DMS79 (cell line): ENCODE data around the gene C2orf92.
"Not testable (repeated sequence)": the region's sequence is repeated elsewhere in the genome, so short reads cannot be mapped to it uniquely, and the experiment has no call there.

ENCODE experiments used
- DNase-seq: peaks from one replicate; lab custom pipeline; 2025; lab: John Stamatoyannopoulos, UW

Gene C2orf92

DNA sequence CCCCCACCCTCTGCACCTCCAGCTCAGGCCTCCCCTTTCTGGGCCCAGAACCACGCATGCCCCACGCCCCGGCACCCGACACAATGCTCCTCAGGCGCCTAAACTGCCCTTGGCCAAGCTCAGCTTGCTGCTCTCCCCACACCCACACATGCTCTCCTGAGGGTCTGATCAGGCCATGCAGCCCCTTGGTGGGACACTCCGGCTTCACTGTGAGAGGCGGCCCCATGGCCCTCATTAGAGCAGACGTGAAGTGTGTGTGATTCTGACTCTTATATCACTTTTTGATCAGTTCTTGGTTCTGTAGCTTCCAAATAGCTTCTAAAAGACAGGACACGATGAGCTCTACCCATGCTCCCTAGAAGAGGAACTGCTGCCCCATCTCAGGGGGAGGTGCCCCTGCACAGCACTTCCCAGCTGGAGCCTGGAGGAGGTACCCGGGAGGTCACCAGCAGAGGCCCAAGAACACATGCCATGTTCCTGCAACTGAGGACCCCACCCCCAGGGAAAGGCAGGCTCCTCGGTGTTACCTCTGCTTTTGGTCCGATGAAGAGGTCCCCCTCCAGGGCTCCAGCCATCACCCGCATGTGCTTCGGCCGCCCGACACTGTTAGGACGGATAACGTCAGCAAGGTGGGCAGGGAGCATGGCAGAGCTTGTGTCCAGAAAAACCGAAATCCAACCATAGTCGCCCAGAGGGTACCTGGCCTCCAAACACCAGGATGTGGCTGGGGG is 9.3 kb upstream of the C2orf92 start:
- no peak for DNase-seq

DNA sequence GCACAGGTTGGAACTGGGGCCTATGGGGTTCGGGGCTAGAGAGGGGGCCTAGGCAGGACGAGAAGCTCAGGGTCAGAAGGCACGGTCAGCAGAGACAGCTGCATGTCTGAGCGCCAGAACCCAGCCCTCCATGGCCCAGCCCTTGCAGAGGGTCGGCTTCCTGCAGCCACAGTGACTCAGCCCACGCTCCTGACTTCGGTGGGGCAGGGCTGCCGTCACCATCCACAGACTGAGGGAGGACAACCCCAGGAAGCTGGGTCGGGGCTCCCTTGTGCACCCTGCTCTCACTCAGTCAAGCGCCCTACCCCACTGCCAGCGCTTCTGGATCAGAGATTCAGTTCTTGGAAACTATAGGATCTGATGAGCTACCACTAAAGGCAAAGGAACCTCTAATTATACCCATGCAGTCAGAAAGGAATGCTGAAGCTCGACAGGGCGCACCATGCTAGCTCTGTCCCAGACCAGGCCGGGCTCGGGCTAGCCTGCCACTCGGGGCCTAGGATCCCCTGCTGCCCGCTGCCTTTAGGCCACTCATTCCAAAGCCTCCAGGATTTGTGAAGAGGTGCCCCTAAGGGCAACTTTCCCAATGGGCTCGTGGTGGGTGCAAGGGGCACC is 8.6 kb upstream of the C2orf92 start:
- DNase-seq, result no peak

GRCh38 chr2:97661927-97662326 is 7.6 kb upstream of the C2orf92 start:
- DNase-seq, result no peak

GRCh38 chr2:97662386-97662894 is 7.1 kb upstream of the C2orf92 start:
- DNase-seq, result no peak

DNA sequence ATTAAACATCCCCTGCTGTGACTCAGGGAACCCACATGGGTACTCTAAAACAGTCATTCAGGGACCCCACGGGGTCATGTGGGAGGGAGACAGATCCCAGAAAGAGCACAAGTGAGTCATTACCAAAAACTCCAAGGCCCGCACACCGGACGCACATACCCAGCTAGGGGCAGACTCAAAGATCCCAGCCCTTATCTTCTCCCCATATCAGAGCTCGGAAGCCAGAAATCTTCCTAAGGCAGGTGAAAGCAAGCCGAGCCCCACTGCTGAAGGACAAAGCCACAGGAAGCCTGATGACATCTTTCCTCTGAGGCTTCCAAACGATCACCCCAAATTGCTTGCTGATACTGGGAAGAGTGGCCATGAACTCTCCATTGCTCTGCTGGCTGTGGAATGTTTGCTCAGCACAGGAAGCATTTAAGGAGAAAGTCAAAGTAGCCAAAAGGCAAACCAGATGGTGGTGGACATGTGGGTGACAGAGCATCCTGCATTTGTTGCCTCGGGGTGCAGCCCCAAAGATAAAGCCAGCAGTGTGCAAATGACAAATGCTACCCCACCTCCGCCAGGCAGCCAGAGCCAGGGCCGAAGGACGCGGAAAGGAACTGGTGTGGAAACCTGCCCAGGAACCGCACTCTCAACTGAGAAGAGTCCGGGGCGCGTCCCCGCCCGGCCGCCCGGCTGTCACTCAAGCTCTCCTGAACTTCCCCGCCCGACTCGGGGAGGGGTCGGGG is 6.5 kb upstream of the C2orf92 start:
- peak; percentile 37 for DNase-seq

GRCh38 chr2:97663626-97663961 is 5.9 kb upstream of the C2orf92 start:
- no peak for DNase-seq

DNA sequence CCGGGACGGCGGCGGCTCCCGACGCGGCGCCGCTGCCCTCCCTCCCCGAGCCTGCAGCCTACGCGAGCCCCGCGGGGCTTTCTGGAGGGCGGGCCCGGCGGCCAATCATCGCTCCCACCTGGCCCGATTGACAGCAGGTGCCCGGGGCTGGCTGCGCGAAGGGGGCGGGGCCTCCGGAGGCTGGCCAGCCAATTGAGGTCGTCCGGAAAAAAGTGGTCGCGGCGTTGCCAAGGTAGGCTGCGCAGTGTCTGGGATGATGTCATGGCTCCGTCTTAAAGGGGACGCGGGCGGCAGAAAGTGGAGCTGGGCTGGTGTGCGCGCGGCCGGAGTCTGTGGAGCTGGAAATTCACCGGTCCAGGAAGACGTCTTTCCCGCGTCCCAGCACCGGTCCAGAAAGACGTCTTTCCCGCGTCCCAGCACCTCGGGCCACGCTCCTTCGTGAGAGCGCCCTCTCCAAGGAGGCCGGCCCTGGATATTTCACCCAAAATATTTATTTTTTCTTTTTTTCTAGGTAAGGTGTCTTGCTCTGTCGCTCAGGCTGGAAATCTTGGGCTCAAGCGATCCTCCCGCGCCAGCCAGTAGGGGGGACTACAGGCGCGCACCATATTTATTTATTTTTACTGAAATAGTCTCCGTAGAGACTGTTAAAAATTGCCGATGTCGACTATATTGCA is 5.4 kb upstream of the C2orf92 start, which contains the start of gene ACTR1B:
TSS of gene ACTR1B (minus strand) at position 83 of the 674 bp plus-strand sequence. CDS start 154 bp downstream, outside the sequence.
- peak; percentile 96 for DNase-seq

DNA sequence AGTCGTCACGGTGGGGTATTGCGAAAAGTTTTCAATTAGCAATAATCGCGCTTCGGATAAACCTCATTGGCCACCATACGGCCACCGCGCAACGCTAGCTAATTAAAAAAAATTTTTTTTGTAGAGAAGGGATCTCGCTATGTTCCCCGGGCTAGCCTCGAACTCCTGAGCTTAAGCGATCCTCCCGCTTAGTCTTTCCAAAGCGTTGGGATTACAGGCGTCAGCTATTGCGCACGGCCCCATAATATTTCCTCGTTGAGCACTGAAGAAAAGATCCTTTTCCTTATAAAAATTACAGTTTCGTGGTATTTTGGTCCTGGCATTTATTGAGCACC is 4.9 kb upstream of the C2orf92 start:
- DNase-seq, result no peak

GRCh38 chr2:97670471-97670870 is 958 bp downstream of the C2orf92 start:
- no peak for DNase-seq

GRCh38 chr2:97671526-97671925 is 2.0 kb downstream of the C2orf92 start:
- DNase-seq, result no peak

GRCh38 chr2:97672606-97673140 is 3.2 kb downstream of the C2orf92 start:
- DNase-seq, result not testable (repeated sequence)

- no peak for DNase-seq
Observed at GRCh38 chr2:97673182-97673914, 3.8 kb downstream of the C2orf92 start.

GRCh38 chr2:97673915-97674283 is 4.4 kb downstream of the C2orf92 start:
- no peak for DNase-seq

GRCh38 chr2:97675430-97676113 is 6.1 kb downstream of the C2orf92 start:
- peak; percentile 32 for DNase-seq

GRCh38 chr2:97676620-97677019 is 7.1 kb downstream of the C2orf92 start:
- no peak for DNase-seq

DNA sequence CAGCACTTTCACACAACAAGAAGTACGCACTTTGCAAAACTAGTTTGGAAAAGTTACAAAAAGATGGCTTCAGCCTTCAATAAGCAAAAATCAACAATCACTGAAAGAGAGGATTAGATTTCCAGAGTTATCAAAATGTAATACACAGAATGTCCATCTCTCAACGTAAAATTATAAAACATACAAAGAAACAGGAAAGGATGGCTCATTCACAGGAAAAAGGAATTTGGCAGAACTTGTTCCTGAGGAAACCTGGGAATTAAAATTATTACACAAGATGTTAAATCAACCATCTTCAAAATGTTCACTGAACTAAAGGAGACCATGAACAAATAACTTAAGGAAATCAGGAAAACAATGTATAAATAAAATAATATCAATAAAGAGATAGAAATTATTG is 8.0 kb downstream of the C2orf92 start:
- DNase-seq, result no peak

DNA sequence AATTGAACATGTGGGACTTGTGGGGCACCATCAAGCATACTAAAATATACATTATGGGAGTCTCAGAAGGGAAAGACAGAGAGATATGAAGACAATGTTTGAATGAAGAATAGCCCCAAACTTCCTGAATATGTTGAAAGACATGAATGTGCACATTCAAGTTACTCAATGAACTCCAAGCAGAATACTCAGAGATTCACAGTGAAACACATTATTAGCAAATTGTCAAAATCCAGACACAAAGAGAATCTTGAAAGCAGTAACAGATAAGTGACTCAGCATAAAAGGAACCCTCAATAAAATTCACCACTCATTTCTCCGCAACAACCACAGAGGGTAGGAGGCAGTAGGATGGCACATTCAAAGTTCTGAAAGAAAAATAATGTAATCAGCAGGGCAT is 8.8 kb downstream of the C2orf92 start:
- DNase-seq, result no peak

GRCh38 chr2:97687235-97687634 is 17.7 kb downstream of the C2orf92 start:
- DNase-seq, result not testable (repeated sequence)

DNA sequence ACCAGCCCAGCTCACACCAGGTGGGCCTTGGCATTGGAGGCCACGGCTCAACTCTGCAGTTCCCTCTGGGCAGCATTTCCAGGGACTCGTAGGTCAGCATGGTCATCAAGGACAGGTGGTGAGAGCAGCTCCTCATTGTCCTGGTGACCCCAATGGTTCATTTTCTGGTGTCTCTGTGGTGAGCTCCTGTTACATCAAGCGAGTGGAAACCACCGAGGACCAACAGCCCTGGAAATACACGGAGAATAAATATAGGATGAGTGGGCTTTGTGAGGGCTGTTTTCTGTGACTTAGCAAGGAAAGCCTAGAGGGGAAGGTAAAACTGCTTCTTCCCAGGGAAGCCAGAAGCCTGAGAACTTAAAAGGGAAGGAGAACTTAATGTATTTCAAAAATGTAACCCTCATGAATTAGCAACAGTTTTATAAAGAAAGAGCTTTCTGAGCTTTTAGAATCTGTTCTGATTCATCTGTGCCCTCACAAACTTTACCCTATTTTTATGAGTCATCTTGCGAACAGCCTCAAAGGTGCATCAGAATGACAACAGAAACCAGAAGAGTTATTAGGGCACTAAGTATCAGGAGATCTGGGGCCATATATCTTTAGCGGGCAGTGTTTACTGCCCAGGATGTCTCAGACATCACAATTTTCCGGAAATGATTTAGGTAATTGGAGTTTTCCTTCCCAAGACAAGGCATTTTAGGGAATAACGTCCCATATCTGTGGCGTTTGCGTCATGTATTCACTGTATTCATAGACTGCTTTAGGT is 18.7 kb downstream of the C2orf92 start:
- no peak for DNase-seq

- DNase-seq, result no peak
Observed at GRCh38 chr2:97691166-97691565, 21.7 kb downstream of the C2orf92 start.
